ENCODE results near the gene GPD2. TPM values are rescaled to one million over a fixed set of nuclear protein-coding genes. Genes with fewer than 3 reads are reported as not detected.

The GPD2 gene
- total RNA-seq, 4 donors from 2014 or later: 39.2 to 69.7 (median 64.1) TPM

GRCh38 chr2:156447761-156448160 is 11.6 kb downstream of the GPD2 start:
- no peaks in the 10 kb centered on the region for H3K27me3 ChIP-seq
- no peaks in the 10 kb centered on the region for H3K9me3 ChIP-seq
- intact Hi-C loops (cut with DNase I; ENCODE audit: low total_unique reads): no loop called here
- H3K27ac ChIP-seq: no peak overlapping the region
- no peak for DNase-seq
- no peak for ATAC-seq
- no peaks in the 10 kb centered on the region for H3K36me3 ChIP-seq
- H3K4me1 ChIP-seq: peaks cover 14 to 25% of the 10 kb centered on the region in 2 donors
- H3K4me3 ChIP-seq: no peak overlapping the region
- TF ChIP-seq CTCF (IDR thresholded peaks at IDR 0.05 in 4 of 5, conservative IDR thresholded peaks at IDR 0.05 in 1 of 5) (no peak), POLR2A (IDR thresholded peaks at IDR 0.05) (no peak)
- in situ Hi-C loops (cut with MboI; ENCODE audit: low sequenced_read_pairs in 4 of 4): loop anchor here in 1 of 4 donors (10.0 kb wide), 1 partner anchor 103 kb away; no protein-coding TSS in a partner anchor

- intact Hi-C loops (cut with DNase I; ENCODE audit: low total_unique reads): no loop called here
- TF ChIP-seq CTCF (IDR thresholded peaks at IDR 0.05 in 4 of 5, conservative IDR thresholded peaks at IDR 0.05 in 1 of 5): no peak
- TF ChIP-seq POLR2A (IDR thresholded peaks at IDR 0.05): no peak
These were observed 12.6 kb downstream of the GPD2 start for GRCh38 chr2:156448766-156449165.

GRCh38 chr2:156452971-156453370 is 16.8 kb downstream of the GPD2 start:
- TF ChIP-seq CTCF (IDR thresholded peaks at IDR 0.05 in 4 of 5, conservative IDR thresholded peaks at IDR 0.05 in 1 of 5) (no peak), POLR2A (IDR thresholded peaks at IDR 0.05) (no peak)
- no peaks in the 10 kb centered on the region for H3K27me3 ChIP-seq
- DNase-seq: no peak
- H3K27ac ChIP-seq: no peak overlapping the region
- H3K36me3 ChIP-seq: no peaks in the 10 kb centered on the region
- in situ Hi-C loops (cut with MboI; ENCODE audit: low sequenced_read_pairs in 4 of 4) (no loop called here), intact Hi-C loops (cut with DNase I; ENCODE audit: low total_unique reads) (no loop called here)
- H3K4me3 ChIP-seq: no peak overlapping the region
- H3K9me3 ChIP-seq: no peaks in the 10 kb centered on the region
- no peak for ATAC-seq
- H3K4me1 ChIP-seq: peaks cover 16 to 18% of the 10 kb centered on the region in 2 donors

More at GRCh38 chr2:156448766-156449165, 12.6 kb downstream of the GPD2 start:
- H3K27me3 ChIP-seq: no peaks in the 10 kb centered on the region
- no peaks in the 10 kb centered on the region for H3K36me3 ChIP-seq
- peaks cover 14 to 22% of the 10 kb centered on the region in 2 donors for H3K4me1 ChIP-seq
- DNase-seq (no peak), ATAC-seq (no peak)
- no peak overlapping the region for H3K27ac ChIP-seq
- in situ Hi-C loops (cut with MboI; ENCODE audit: low sequenced_read_pairs in 4 of 4): loop anchor here in 1 of 4 donors (10.0 kb wide), 1 partner anchor 104 kb away; no protein-coding TSS in a partner anchor
- no peaks in the 10 kb centered on the region for H3K9me3 ChIP-seq
- H3K4me3 ChIP-seq: no peak overlapping the region

- ATAC-seq (no peak), DNase-seq (no peak)
- in situ Hi-C loops (cut with MboI; ENCODE audit: low sequenced_read_pairs in 4 of 4) (no loop called here), intact Hi-C loops (cut with DNase I; ENCODE audit: low total_unique reads) (no loop called here)
- TF ChIP-seq POLR2A (IDR thresholded peaks at IDR 0.05): no peak
- TF ChIP-seq CTCF (IDR thresholded peaks at IDR 0.05 in 4 of 5, conservative IDR thresholded peaks at IDR 0.05 in 1 of 5): no peak
- H3K36me3 ChIP-seq: no peaks in the 10 kb centered on the region
- no peak overlapping the region for H3K4me3 ChIP-seq
- H3K4me1 ChIP-seq: peaks cover 24 to 27% of the 10 kb centered on the region in 2 donors
- no peaks in the 10 kb centered on the region for H3K9me3 ChIP-seq
- no peaks in the 10 kb centered on the region for H3K27me3 ChIP-seq
- H3K27ac ChIP-seq: no peak overlapping the region
These were observed 19.3 kb downstream of the GPD2 start for GRCh38 chr2:156455361-156455975.
